GM21576 (cell line): ENCODE data around the gene TIMP4.

Source experiments
- ATAC-seq: cut with Tn5 transposase; IDR thresholded peaks from one replicate; pipeline ENCODE4 v1.9.1; 2021; ENCODE audit warnings: mild to moderate bottlenecking, moderate library complexity; ENCODE audit not compliant: unreplicated experiment

TIMP4 gene

GRCh38 chr3:12186046-12186445, 27.3 kb upstream of the TIMP4 start:
- ATAC-seq: no peak

- no peak for ATAC-seq
These were observed 26.5 kb upstream of the TIMP4 start for GRCh38 chr3:12185172-12185710.

GRCh38 chr3:12184541-12184940, 25.8 kb upstream of the TIMP4 start:
- ATAC-seq: no peak

DNA sequence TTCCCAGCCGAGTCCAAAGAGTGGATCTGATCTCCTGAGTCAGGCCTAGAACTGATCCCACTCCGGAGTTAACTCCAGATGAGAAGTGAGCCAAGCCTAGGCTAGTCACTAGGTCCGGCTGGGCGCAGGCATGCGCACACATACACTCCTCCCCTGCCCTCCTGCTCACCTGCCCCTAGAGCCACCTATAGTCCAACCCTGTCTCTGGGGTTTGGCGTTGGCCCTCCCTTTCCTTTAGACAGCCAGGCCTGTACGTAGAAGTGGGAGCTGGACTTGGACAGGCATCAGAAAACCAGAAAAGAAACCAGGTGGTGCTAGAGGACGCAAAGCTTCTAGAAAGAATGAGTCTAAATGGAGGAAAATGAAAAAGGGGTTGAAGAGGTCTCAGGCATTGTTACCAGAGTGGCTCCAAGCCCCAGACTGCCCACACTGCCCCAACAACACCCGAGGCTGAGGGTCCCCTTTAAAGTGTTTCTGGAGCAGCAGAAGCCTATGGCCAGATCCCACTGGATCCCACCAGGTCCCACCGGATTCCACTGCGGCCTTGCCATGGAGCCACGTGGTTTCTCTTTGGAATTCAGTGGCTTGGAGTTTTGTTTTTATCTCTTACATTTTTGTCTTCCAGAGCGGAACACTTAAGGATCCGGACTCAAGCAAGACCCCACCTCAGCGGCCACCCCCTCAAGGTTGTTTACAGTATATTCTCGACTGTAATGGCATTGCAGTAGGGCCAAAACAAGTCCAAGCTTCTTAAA, 24.2 kb upstream of the TIMP4 start:
- no peak for ATAC-seq

DNA sequence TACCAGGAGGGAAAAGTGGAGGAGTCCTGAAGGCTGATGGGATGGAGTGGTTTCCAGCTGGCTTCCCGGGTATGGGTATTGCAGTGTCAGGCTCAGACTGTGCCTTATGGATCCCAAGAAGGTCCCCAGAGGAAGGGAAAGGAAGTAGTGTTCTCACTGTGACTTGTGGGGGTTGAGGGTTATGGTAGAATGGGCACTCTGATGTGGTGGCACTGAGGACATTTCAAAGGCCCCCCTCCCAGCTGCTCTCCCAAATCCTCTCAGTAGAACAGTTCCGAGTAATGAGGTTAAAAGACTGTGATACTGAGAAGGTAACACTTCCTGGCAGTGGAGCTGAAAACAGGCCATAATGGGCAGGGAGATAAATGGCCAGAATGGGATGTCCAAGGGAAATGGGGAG, 23.1 kb upstream of the TIMP4 start:
- no peak for ATAC-seq

GRCh38 chr3:12181301-12181700, 22.6 kb upstream of the TIMP4 start:
- ATAC-seq: no peak

DNA sequence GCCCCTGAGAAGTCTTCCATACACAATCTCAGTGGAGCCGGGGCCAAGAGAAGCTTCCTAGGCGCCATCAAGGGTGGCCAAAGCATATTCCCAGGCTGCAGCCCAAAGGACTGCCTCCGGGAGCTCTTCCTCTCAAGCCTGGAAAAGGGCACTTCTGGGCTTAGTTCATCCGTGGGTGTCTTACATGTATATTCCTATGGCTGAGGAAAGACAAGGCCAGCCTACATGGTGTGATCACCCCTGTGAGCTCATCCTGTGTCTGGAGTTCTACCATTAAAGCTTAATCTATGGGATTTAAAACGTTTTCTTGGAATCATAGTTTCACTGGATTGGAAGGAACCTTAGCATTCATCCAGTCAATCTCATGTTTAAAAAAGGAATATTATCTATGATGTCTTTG, 21.9 kb upstream of the TIMP4 start:
- no peak for ATAC-seq

GRCh38 chr3:12180218-12180617, 21.5 kb upstream of the TIMP4 start:
- ATAC-seq: no peak

DNA sequence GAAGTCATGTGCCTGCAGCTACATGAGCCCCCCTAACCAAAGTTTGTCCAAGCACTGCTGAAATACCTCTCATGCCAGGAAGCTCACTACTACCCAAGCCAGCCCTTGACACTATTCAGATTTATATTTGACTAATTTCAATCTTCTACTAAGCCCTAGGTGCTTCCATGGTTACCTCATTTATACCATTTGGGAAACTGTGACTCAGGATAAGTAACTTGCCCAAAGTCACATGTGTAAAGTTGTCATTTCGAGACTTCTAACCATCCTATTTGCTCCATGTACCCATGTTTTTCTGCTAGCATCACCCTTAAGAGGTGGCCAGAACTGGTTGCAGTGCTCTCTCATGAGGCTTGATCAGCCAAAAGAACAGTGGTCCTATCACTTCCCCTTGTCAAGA, 20.7 kb upstream of the TIMP4 start:
- ATAC-seq: no peak

DNA sequence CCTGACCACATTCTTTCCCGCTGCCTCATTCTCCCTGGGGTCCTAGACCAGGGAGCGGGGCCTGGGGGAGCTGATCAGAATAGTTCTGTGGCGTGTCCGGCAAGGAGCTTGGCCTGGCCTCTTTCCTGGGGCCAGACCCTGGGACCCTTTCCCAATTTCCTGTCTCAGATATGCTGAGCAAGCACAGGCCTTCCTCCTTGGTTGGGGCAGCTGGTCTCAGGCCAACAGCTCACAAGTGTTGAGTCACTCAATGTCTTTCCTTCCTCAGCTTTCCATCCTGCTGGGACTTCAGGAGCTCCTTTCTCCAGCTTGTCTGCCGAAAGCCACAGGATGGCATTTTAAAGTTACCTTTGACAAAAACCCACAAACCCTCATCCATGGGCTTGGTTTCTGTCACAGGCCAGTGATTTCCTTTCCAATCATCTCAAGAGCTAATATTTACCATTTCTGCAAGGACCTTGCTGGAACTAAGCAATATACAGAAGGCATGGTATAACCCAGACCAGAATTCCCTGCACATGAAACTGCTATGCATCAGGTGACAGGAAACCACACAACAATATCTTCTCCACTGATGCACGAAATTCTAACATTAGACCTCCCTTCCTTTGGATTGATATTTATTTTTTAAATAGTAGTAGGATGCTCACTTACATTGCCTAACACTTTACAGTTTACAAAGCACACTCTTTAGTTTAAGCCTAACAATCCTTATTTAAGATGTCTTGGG, 19.5 kb upstream of the TIMP4 start:
- no peak for ATAC-seq

- ATAC-seq: no peak
These were observed 18.4 kb upstream of the TIMP4 start for GRCh38 chr3:12177126-12177525.

DNA sequence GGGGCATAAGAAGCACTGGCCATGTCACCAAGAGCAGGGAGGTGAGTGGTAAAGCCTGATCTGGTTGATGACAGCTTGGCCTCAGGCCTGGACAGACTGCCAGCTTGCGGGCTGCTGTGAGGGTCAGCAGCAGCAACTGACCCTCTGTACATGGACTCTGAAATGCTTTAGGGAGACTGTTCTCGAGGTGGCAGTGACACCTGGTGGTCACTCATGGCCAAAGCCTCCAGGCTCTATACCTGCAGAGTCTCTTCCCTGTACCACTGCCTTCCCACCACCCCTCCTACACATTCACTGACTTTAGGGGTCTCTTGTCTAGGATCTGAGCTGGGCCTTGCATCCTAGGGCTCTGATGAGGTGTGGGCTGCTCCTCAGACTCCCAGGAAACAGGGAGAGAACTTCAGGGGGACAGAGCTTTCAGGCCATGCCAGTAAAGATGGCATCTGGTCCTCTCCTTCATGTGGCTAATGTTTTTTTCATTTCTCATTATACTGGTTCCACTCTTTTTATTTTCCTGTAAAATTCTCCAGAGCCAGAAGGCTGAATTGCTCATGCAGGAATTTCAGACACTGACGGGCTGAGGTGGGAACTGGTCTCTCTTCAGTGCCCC, 17.2 kb upstream of the TIMP4 start:
- no peak for ATAC-seq

DNA sequence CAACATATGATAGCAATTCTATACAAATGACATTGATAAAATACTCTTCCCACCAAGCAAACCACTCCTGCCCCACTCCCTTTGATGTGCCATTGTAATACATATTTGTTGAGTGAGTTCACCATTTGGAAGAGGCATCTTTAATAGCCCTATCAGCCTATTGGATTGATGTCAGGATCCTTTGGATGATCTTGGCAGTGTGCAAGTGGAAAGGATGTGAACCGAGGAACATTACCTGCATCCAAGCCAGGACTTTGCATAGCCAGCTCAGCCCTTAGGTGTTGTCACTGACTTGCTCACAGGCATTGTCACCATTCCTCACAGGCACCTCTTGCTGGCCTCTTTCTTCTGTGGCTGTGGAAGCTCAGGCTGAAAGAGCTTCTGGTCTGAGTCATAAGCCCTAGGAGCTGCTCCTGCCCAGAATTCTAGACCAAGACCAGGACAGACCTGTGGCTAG, 16.5 kb upstream of the TIMP4 start:
- no peak for ATAC-seq

DNA sequence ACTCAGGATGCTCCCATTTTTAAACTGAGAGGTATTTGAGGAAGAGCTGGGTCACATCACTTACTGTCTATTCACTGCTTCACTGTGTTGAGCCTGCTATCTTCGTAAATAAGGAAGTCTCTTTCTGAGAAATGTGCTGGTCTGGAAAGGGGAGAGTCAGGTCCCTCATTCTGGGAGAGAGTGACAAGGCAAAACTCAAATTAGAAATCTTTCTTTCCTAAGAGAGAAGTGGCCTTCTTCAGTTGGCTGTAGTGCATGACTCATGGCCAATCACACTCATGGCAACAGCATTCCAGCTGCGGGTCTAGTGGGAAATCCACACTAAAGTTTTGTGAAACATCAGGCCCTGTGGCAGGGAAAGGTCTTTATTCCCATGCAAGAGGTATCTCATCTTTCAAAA, 11.5 kb upstream of the TIMP4 start:
- ATAC-seq: no peak

DNA sequence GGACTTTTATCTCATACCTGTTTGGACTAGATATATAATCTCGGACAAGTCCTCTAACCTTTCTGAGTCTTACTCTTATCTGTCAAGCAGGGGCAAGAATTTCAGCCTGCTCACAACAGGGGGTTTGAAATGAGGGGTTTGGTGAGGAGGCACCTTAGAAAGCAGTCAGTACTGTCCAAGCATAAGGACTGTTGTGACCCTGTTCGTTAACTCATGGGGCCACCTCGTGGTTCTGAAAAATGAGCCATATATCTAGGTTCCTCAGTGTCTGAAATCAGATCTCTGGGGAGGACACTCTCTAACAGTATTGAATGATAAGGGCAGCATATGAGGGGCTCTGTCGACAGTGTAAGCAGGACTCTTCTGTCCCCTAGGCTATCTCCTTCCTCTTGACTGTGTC, 7.2 kb upstream of the TIMP4 start:
- no peak for ATAC-seq

DNA sequence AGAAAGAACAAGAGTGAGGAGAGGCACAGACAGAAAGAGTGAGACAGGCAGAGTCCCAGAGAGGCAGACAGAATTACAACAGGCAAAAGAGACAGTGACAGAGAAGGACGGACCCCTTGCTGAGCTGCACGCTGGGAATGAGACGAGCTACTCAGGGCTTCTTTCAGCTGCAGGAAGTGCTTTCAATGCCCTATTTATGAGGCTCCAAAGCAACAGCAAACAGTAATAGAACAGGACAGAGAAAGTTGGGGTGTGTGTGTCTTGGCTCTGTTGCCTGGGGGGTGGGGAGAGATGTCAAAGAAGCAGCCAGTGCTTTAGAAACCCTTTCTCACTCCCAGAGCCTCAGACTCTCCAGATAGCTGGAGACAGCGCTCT, 502 bp upstream of the TIMP4 start:
- no peak for ATAC-seq

GRCh38 chr3:12157026-12157425, 1.7 kb downstream of the TIMP4 start:
- ATAC-seq: no peak

DNA sequence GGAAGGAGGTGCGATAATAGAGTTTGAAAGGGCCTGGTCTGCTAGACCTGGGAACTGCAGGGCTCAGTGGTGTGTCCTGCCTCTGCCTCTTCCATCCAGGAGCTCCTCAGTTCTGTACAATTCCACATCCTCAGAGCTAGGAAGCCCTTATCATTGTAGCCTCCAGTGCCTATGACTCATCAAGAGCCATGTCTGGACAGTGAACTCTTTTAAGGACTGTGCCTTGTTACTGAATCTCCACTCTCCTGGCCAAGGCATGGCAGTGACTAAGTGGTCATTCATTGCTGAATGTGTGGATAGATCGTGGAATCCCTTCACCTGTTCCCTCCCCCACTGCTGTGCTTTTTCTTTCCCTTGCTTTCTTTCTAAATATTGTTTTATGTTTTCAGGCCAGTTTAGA, 2.9 kb downstream of the TIMP4 start:
- no peak for ATAC-seq

DNA sequence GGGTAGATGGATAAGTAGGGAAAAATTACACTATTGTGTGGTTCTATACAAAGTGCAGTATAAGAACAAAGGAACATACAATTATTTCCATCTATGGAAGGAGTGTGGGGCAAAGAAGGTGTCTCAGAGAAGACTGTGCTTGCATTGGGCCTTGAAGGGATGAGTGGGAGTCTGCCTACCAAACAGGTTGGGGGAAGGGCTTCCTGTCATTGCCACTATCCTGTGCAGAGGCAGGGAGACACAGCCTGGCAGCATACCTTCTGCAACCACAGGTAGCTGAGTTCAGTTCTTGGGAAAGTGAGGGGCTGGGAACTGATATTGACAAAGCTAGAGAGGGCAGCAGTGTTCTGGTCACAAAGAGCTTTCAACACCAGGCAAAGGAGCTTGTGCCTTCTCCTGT, 3.4 kb downstream of the TIMP4 start:
- ATAC-seq: no peak

DNA sequence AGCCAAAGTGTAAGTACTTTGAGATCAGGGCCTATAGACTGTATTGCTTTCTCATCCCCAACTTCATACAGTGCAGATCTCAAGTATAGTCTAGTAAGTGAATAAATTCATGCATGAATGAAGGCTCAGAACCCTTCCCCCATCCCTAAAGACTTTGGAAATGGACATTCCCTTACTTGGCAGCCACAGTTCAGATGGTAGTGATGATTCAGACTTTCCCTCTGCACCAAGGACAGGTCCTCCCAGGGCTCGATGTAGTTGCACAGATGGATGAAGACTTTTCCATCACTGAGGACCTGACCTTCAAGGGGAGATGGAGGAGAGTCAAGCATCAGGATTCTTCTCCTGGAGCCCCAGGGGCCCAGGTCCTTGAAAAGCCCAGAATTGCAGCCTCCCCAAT, 4.6 kb downstream of the TIMP4 start:
- no peak for ATAC-seq

DNA sequence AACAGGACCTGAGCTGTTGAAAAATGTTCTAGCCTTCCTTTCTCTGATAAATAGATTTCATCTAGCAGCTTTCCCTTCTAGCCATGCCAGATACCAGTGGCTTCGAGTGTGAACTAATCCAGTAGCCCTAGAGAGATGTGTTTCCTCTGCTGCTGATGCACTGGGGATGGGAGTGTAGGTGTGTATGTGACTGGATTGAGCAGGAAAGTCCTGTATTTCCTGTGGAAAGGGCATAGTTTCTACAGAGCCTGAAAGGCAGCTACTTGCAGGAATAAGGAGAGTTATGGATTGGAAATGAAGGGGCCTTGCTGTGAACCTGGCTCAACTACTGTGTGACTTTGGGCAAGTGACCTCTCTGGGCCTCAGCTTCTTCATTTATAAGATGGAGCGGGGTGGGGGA, 8.6 kb downstream of the TIMP4 start:
- no peak for ATAC-seq

DNA sequence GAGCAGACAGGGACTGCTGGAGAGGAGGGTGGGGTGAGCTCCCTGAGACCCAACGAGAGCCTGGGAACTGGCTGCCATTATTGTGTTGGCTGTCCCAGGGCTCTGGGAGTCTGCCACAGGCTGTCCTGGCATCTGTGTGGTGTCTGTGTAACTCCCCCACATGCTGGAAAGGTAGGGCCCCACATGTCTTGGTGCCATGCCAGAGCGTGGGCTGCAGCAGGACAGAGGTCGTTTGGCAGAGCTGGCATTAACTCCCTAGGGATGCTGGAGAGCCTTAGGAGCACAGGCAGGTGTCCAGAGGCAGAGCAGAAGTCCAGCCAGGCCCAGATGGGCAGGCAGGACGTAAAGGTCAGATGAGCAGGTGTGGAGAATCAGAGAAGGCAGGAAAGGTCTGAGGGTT, 9.7 kb downstream of the TIMP4 start:
- no peak for ATAC-seq
